PC-3 (cell line): ENCODE results near the gene PCDHGA7. TPM values are rescaled to one million over a fixed set of nuclear protein-coding genes. Genes with fewer than 3 reads are reported as not detected.

Experiments used
- ATAC-seq: fragments of 200-7000 bp; cut with Tn5 transposase; 2 replicates; pipeline ENCODE4 v1.9.1; 2020; ENCODE audit warnings: mild to moderate bottlenecking, moderate library complexity
- BruUV-seq: library from RNA; stranded (reverse); fragments of 400-500 nt; replicated peaks from 2 replicates; lab custom pipeline; 2021; lab: Mats Ljungman, UMichigan
- CTCF ChIA-PET: fragments of 300-600 bp; sonication (Branson Sonifier 250); formaldehyde crosslinking; loops from one replicate; lab custom pipeline; 2022; ENCODE audit warnings: antibody characterized with exemption; lab: Charles Lee
- POLR2A ChIA-PET: fragments of 300-600 bp; sonication (Branson Sonifier 250); formaldehyde crosslinking; loops from one replicate; lab custom pipeline; 2022; ENCODE audit warnings: antibody characterized with exemption; ENCODE audit not compliant: unreplicated experiment; lab: Charles Lee
- DNase-seq: peaks from one replicate; pipeline ENCODE4 v3.0.0-alpha.2; 2015
- H2AFZ ChIP-seq: fragments of 300-600 bp; sonication (generic); 2 replicates; pipeline ENCODE4 v1.6.0; 2016; ENCODE audit warnings: antibody characterized with exemption, low read length
- H3F3A ChIP-seq: fragments of 300-600 bp; sonication (generic); one replicate; pipeline ENCODE4 v1.6.0; 2017; ENCODE audit warnings: antibody characterized with exemption, low read length, control low read depth, mild to moderate bottlenecking; ENCODE audit not compliant: unreplicated experiment
- H3K27ac ChIP-seq: fragments of 300-600 bp; sonication (generic); 2 replicates; pipeline ENCODE4 v1.5.1; 2016; ENCODE audit warnings: mild to moderate bottlenecking, low read length
- H3K27me3 ChIP-seq: fragments of 300-600 bp; sonication (generic); 2 replicates; pipeline ENCODE4 v1.6.1; 2016; ENCODE audit warnings: low read length, mixed read lengths
- H3K36me3 ChIP-seq: fragments of 300-600 bp; sonication (generic); 2 replicates; pipeline ENCODE4 v1.6.1; 2016; ENCODE audit warnings: low read depth, mixed run types, low read length, mixed read lengths
- H3K4me1 ChIP-seq: fragments of 300-600 bp; sonication (generic); 2 replicates; pipeline ENCODE4 v1.5.1; 2016; ENCODE audit warnings: low read length; ENCODE audit not compliant: insufficient read depth
- H3K4me2 ChIP-seq: fragments of 300-600 bp; sonication (generic); 2 replicates; pipeline ENCODE4 v1.6.0; 2016; ENCODE audit warnings: low read length
- H3K4me3 ChIP-seq: fragments of 300-600 bp; sonication (generic); 2 replicates; pipeline ENCODE4 v1.5.1; 2016; ENCODE audit warnings: mild to moderate bottlenecking, low read length, mixed read lengths
- H3K79me2 ChIP-seq: fragments of 300-600 bp; sonication (generic); 2 replicates; pipeline ENCODE4 v1.6.1; 2017; ENCODE audit warnings: low read length, mixed read lengths
- H3K9ac ChIP-seq: fragments of 300-600 bp; sonication (generic); 2 replicates; pipeline ENCODE4 v1.6.0; 2016; ENCODE audit warnings: mild to moderate bottlenecking, low read length
- H3K9me2 ChIP-seq: fragments of 300-600 bp; sonication (generic); replicated peaks from 2 replicates; pipeline ENCODE4 v1.6.1; 2016; ENCODE audit warnings: mixed run types, low read length, mixed read lengths
- H3K9me3 ChIP-seq: fragments of 300-600 bp; sonication (generic); 2 replicates; pipeline ENCODE4 v1.6.1; 2016; ENCODE audit warnings: low read length, mixed read lengths
- H4K20me1 ChIP-seq: fragments of 300-600 bp; sonication (generic); 2 replicates; pipeline ENCODE4 v1.6.1; 2016; ENCODE audit warnings: low read length, mixed read lengths
- CTCF ChIP-seq: fragments of 300-600 bp; sonication (generic); conservative IDR thresholded peaks from 2 replicates; pipeline ENCODE4 v1.5.1; 2017; ENCODE audit warnings: antibody characterized with exemption, low read depth, mild to moderate bottlenecking, low read length
- EZH2 ChIP-seq: fragments of 300-600 bp; sonication (generic); IDR thresholded peaks from one replicate; pipeline ENCODE4 v1.6.1; 2017; ENCODE audit warnings: antibody characterized with exemption, mild to moderate bottlenecking, low read length; ENCODE audit not compliant: unreplicated experiment
- EZH2phosphoT487 ChIP-seq: fragments of 300-600 bp; sonication (generic); IDR thresholded peaks from 2 replicates; pipeline ENCODE4 v1.6.1; 2018; ENCODE audit warnings: mild to moderate bottlenecking, antibody characterized with exemption, low read length, borderline replicate concordance
- intact Hi-C: fragments of 100-400 bp; cut with micrococcal nuclease; formaldehyde crosslinking; loops from 2 replicates; pipeline ENCODE4 v1.9.0; 2023
- total RNA-seq: library from RNA; depleted of rRNA; stranded (reverse); fragments of >200 nt; gene quantifications from 2 replicates; pipeline ENCODE4 v1.2.3, GENCODE V29; 2014

PCDHGA7 gene
- total RNA-seq, 1 experiment from 2014 or later: 0.51 TPM

- CTCF ChIA-PET: no interaction called here
- POLR2A ChIA-PET: interaction anchor here (0.6 kb wide), 1 partner anchor 41 kb away, joined by 10 read pairs; no protein-coding TSS in a partner anchor
- BruUV-seq: no TSS peak
Measured at GRCh38 chr5:141388661-141389060, 6.1 kb downstream of the PCDHGA7 start.

DNA sequence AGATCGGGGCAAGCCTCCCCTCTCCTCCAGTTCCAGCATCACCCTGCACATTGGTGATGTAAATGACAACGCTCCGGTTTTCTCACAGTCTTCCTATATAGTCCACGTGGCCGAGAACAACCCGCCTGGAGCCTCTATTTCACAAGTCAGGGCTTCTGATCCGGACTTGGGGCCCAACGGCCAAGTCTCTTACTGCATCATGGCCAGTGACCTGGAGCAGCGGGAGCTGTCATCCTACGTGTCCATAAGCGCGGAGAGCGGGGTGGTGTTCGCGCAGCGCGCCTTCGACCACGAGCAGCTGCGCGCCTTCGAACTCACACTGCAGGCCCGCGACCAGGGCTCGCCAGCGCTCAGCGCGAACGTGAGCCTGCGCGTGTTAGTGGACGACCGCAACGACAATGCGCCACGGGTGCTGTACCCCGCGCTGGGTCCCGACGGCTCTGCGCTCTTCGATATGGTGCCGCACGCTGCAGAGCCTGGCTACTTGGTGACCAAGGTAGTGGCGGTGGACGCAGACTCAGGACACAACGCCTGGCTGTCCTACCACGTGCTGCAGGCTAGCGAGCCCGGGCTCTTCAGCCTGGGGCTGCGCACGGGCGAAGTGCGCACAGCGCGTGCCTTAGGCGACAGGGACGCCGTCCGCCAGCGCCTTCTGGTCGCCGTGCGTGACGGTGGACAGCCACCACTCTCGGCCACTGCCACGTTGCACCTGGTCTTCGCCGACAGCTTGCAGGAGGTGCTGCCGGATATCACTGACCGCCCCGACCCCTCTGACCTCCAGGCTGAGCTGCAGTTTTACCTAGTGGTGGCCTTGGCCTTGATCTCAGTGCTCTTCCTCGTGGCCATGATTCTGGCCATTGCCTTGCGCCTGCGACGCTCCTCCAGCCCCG lies 6.9 kb downstream of the PCDHGA7 start:
- intact Hi-C loops: no loop called here
- Histone ChIP-seq H3K27me3 (no peaks in the 10 kb centered on the region), H3K9ac (no peak overlapping the region), H3K9me2 (no peaks in the 10 kb centered on the region), H3K27ac (no peak overlapping the region), H3K79me2 (no peaks in the 10 kb centered on the region), H3K36me3 (no peaks in the 10 kb centered on the region), H3K4me1 (no peaks in the 10 kb centered on the region), H3K4me3 (no peak overlapping the region), H3K9me3 (0 out of 2 replicates have a peak, but pooled peaks cover 6% of the 10 kb centered on the region), H4K20me1 (no peaks in the 10 kb centered on the region), H3K4me2 (no peak overlapping the region), H3F3A (no peaks in the 10 kb centered on the region), H2AFZ (no peak overlapping the region)
- CTCF ChIA-PET: no interaction called here
- POLR2A ChIA-PET: interaction anchor here (0.6 kb wide), 1 partner anchor 41 kb away, joined by 10 read pairs; no protein-coding TSS in a partner anchor
- no TSS peak for BruUV-seq
- no peak for TF ChIP-seq EZH2phosphoT487
- no peak for TF ChIP-seq EZH2
- TF ChIP-seq CTCF: no peak
- DNase-seq (no peak), ATAC-seq (no peak)

More at GRCh38 chr5:141388661-141389060, 6.1 kb downstream of the PCDHGA7 start:
- H3K27ac ChIP-seq: no peak overlapping the region
- DNase-seq: no peak
- no peak overlapping the region for H2AFZ ChIP-seq
- no peak overlapping the region for H3K4me2 ChIP-seq
- ATAC-seq: no peak
- H4K20me1 ChIP-seq: no peaks in the 10 kb centered on the region
- H3K4me1 ChIP-seq: no peaks in the 10 kb centered on the region
- no peak overlapping the region for H3K4me3 ChIP-seq
- H3K9me2 ChIP-seq: no peaks in the 10 kb centered on the region
- H3K79me2 ChIP-seq: no peaks in the 10 kb centered on the region
- 0 out of 2 replicates have a peak, but pooled peaks cover 6% of the 10 kb centered on the region for H3K9me3 ChIP-seq
- no peaks in the 10 kb centered on the region for H3F3A ChIP-seq
- no peak overlapping the region for H3K9ac ChIP-seq
- no peak for TF ChIP-seq CTCF
- TF ChIP-seq EZH2: no peak
- TF ChIP-seq EZH2phosphoT487: no peak
- intact Hi-C loops: no loop called here
- no peaks in the 10 kb centered on the region for H3K27me3 ChIP-seq
- no peaks in the 10 kb centered on the region for H3K36me3 ChIP-seq
